Measurements from ENCODE around the gene PIAS1. TPM values are rescaled to one million over a fixed set of nuclear protein-coding genes. Genes with fewer than 3 reads are reported as not detected.
"Not testable (repeated sequence)": the region's sequence is repeated elsewhere in the genome, so short reads cannot be mapped to it uniquely, and the experiment has no call there.

PIAS1 gene
- total RNA-seq, 4 donors from 2014 or later = 91.6 to 202 (median 111) TPM

DNA sequence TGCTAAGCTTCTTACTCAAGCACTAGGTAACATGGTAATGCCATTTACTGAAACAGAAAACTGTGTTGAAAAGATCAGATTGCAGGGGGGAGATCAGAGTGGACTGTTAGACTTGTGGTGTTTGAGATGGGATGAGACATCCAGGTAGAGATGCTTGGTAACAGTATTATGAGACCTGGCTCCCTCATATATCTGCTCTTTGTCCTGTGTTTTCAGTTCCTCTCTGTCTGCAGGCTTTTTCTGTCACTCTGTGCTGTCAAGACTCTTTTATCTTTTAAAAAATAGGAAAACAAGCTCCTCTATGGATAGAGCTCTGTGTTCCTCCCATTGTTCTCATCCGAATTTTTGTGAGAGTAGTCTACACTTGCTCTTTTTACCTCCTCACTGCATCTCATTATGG lies 103.0 kb downstream of the PIAS1 start:
- intact Hi-C loops (cut with DNase I) = loop anchor here (5.0 kb wide), 1 partner anchor 295 kb away; no protein-coding TSS in a partner anchor
- WGBS, 2 donors = 86% methylated on average over 1 of the region's 1 CpG; no CpG with 5 or more reads in 1 of the 2 donors
- Histone ChIP-seq H3K27me3 (no peaks in the 10 kb centered on the region), H3K4me1 (peaks cover 0 to 7% of the 10 kb centered on the region in 2 donors), H3K4me3 (replicated peaks in 1 of 3) (no peak overlapping the region), H3K27ac (peak overlapping the region in 1 of 3 donors; percentile 43), H3K9me3 (no peaks in the 10 kb centered on the region), H3K36me3 (peaks cover 3 to 15% of the 10 kb centered on the region in 2 donors)
- TF ChIP-seq, protein P1, sequence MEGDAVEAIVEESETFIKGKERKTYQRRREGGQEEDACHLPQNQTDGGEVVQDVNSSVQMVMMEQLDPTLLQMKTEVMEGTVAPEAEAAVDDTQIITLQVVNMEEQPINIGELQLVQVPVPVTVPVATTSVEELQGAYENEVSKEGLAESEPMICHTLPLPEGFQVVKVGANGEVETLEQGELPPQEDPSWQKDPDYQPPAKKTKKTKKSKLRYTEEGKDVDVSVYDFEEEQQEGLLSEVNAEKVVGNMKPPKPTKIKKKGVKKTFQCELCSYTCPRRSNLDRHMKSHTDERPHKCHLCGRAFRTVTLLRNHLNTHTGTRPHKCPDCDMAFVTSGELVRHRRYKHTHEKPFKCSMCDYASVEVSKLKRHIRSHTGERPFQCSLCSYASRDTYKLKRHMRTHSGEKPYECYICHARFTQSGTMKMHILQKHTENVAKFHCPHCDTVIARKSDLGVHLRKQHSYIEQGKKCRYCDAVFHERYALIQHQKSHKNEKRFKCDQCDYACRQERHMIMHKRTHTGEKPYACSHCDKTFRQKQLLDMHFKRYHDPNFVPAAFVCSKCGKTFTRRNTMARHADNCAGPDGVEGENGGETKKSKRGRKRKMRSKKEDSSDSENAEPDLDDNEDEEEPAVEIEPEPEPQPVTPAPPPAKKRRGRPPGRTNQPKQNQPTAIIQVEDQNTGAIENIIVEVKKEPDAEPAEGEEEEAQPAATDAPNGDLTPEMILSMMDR (IDR thresholded peaks at IDR 0.05) = no peak
- TF ChIP-seq POLR2A (IDR thresholded peaks at IDR 0.05) = no peak
- no peak for DNase-seq

DNA sequence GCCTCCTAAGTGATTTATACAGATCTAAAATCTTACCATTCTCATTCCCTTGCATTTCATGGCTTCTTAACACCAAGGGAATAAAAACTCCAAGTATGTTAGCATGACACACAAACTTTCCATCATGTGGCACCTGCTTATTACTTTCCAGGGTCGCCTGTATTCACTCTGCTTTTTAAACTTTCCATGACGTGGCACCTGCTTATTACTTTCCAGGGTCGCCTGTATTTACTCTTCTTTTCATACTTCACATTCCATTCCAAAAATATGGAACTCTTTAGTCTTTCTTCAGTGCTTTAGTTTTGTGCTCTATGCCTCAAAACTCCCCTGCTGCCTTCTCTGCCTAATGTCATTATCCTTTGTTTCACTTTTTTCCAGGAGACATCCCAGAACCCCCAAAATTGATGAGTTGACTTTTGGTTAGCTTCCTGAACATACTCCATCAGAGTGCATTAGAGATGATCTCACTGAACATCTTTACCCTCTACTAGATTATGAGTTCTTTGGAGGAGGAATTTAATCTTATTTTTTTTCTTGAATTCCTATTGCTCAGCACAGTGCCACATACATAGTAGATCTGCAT lies 104.0 kb downstream of the PIAS1 start:
- WGBS, 2 donors = 64 to 81% methylated on average over 3 of the region's 3 CpGs
- H3K9me3 ChIP-seq = no peaks in the 10 kb centered on the region
- H3K4me3 ChIP-seq (replicated peaks in 1 of 3) = no peak overlapping the region
- peaks cover 0 to 7% of the 10 kb centered on the region in 2 donors for H3K4me1 ChIP-seq
- TF ChIP-seq, protein P1 (IDR thresholded peaks at IDR 0.05) = no peak
- TF ChIP-seq POLR2A (IDR thresholded peaks at IDR 0.05) = peak in 1 of 2 donors; percentile 18
- H3K27me3 ChIP-seq = no peaks in the 10 kb centered on the region
- no peak for DNase-seq
- peak overlapping the region; percentile 1 to 52 (median 9) for H3K27ac ChIP-seq
- intact Hi-C loops (cut with DNase I) = loop anchor here (5.0 kb wide), 1 partner anchor 296 kb away; no protein-coding TSS in a partner anchor
- H3K36me3 ChIP-seq = peaks cover 3 to 15% of the 10 kb centered on the region in 2 donors

DNA sequence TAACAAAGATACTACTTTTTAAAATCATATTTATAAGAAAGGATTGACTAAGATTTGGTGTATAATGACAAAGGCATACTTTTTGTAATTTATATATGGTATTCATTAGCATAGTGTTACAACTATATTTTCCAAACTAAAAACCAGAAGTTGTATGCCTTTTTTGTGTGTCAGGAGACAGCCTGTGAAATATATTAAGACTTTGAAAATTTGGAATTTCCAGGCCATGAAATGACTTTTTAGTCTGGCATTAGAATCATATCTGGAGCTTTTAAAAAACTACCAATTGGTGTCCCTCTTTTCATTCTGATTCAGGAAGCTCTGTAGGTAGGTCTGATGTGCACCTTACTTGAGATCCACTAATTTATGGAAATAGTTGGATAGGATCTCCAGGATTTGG lies 109.1 kb downstream of the PIAS1 start:
- Histone ChIP-seq H3K36me3 (peaks cover 3 to 12% of the 10 kb centered on the region in 2 donors), H3K9me3 (no peaks in the 10 kb centered on the region), H3K4me1 (peaks cover 0 to 6% of the 10 kb centered on the region in 2 donors), H3K27ac (no peak overlapping the region), H3K4me3 (replicated peaks in 1 of 3) (no peak overlapping the region), H3K27me3 (no peaks in the 10 kb centered on the region)
- intact Hi-C loops (cut with DNase I) = no loop called here
- no peak for TF ChIP-seq POLR2A (IDR thresholded peaks at IDR 0.05)
- TF ChIP-seq, protein P1 (IDR thresholded peaks at IDR 0.05) = no peak
- DNase-seq = no peak

DNA sequence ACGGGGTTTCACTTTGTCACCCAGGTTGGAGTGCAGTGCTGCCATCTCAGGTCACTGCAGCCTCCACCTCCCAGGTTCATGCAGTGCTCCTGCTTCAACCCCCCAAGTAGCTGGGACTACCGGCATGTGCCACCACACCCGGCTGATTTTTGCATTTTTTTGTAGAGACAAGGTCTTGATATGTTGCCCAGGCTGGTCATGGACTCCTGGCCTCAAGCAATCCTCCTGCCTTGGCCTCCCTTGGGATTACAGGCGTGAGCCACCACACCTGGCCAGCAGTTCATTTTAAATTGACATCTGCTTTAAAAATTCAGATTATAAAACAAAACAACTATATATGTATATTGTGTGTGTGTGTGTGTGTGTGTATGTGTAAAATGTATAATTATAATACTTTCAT lies 112.7 kb downstream of the PIAS1 start:
- Histone ChIP-seq H3K27ac (no peak overlapping the region), H3K27me3 (no peaks in the 10 kb centered on the region), H3K4me3 (replicated peaks in 1 of 3) (no peak overlapping the region), H3K9me3 (no peaks in the 10 kb centered on the region), H3K36me3 (peaks cover 0 to 6% of the 10 kb centered on the region in 2 donors), H3K4me1 (no peaks in the 10 kb centered on the region)
- no peak for DNase-seq
- TF ChIP-seq, protein P1 (IDR thresholded peaks at IDR 0.05) = no peak
- no peak for TF ChIP-seq POLR2A (IDR thresholded peaks at IDR 0.05)
- WGBS, 2 donors = 95% methylated on average over 4 of the region's 4 CpGs
- intact Hi-C loops (cut with DNase I) = no loop called here

DNA sequence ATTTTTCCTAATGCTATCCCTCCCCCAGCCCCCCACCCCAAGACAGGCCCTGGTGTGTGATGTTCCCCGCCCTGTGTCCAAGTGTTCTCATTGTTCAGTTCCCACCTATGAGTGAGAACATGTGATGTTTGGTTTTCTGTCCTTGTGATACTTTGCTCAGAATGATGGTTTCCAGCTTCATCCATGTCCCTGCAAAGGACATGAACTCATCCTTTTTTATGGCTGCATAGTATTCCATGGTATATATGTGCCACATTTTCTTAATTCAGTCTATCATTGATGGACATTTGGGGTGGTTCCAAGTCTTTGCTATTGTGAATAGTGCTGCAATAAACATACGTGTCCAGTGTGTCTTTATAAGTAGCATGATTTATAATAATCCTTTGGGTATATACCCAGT lies 117.9 kb downstream of the PIAS1 start:
- H3K4me1 ChIP-seq; DNase-seq; H3K27ac ChIP-seq; H3K4me3 ChIP-seq (replicated peaks in 1 of 3); intact Hi-C loops (cut with DNase I); H3K9me3 ChIP-seq; H3K27me3 ChIP-seq: not testable (repeated sequence)
- 75 to 96% methylated on average over 2 of the region's 2 CpGs for WGBS, 2 donors
- peaks cover 6 to 25% of the 10 kb centered on the region in 2 donors for H3K36me3 ChIP-seq
